Subcutaneous adipose tissue (tissue), 4 donors: ENCODE data around the gene SH3BP2. TPM values are rescaled to one million over a fixed set of nuclear protein-coding genes. Genes with fewer than 3 reads are reported as not detected.

ENCODE experiments used
- total RNA-seq, 4 donors: library from RNA; depleted of rRNA; stranded (reverse); fragments of >200 nt; gene quantifications; one replicate each; pipeline ENCODE4 v1.1.0, GENCODE V29; 2016
- TF ChIP-seq, protein P1 (sequence below): fragments of 450-650 bp; IDR thresholded peaks from one replicate; pipeline ENCODE4 v1.5.1; 2016; ENCODE audit warnings: low read depth, mild to moderate bottlenecking, control low read depth, antibody characterized with exemption, moderate library complexity

Gene SH3BP2
- total RNA-seq, 4 donors from 2014 or later, result 23.5 to 52.7 (median 43.7) TPM

DNA sequence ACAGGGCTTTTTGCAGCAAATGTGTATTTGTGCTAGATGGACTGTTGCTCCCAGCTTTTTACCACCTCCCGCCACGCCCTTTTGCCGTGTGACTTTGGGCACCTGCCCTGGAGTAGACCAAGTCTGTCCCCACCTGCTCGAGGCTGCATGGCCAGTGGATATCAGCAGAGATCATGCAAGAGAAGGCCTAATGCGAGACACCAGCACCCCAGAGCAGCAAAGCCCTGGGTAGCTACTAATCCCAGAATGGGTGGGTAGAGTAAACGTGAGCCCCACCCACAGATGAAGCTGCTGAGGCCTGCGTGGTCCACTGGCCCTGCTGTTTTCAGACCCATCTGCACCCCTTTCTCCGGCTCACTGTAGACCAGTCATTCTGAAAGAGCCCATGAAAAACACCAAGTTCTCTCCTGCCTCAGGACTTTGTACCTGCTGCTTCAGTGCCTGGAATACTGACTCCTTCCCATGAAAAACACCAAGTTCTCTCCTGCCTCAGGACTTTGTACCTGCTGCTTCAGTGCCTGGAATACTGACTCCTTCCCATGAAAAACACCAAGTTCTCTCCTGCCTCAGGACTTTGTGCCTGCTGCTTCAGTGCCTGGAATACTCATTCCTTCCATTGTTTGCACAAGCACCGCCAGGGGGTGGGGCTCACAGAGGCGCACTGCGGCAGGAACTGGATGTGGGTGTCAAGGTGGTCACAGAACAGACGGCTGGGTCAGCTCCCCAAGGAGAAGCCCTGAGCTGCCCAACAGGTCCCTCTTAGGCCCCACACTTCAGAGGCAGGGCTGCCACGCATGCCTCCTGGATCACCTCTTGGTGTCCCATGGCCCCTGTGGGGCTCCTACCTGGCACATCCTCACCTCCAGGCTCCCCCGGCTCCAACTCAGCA, 31.6 kb upstream of the SH3BP2 start:
- TF ChIP-seq, protein P1, sequence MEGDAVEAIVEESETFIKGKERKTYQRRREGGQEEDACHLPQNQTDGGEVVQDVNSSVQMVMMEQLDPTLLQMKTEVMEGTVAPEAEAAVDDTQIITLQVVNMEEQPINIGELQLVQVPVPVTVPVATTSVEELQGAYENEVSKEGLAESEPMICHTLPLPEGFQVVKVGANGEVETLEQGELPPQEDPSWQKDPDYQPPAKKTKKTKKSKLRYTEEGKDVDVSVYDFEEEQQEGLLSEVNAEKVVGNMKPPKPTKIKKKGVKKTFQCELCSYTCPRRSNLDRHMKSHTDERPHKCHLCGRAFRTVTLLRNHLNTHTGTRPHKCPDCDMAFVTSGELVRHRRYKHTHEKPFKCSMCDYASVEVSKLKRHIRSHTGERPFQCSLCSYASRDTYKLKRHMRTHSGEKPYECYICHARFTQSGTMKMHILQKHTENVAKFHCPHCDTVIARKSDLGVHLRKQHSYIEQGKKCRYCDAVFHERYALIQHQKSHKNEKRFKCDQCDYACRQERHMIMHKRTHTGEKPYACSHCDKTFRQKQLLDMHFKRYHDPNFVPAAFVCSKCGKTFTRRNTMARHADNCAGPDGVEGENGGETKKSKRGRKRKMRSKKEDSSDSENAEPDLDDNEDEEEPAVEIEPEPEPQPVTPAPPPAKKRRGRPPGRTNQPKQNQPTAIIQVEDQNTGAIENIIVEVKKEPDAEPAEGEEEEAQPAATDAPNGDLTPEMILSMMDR, result no peak

GRCh38 chr4:2762048-2762447, 30.8 kb upstream of the SH3BP2 start:
- TF ChIP-seq, protein P1, result no peak

- TF ChIP-seq, protein P1, result no peak
Measured at GRCh38 chr4:2763511-2763967, 29.3 kb upstream of the SH3BP2 start.

- TF ChIP-seq, protein P1, result no peak
Measured at GRCh38 chr4:2765832-2766526, 26.9 kb upstream of the SH3BP2 start.

DNA sequence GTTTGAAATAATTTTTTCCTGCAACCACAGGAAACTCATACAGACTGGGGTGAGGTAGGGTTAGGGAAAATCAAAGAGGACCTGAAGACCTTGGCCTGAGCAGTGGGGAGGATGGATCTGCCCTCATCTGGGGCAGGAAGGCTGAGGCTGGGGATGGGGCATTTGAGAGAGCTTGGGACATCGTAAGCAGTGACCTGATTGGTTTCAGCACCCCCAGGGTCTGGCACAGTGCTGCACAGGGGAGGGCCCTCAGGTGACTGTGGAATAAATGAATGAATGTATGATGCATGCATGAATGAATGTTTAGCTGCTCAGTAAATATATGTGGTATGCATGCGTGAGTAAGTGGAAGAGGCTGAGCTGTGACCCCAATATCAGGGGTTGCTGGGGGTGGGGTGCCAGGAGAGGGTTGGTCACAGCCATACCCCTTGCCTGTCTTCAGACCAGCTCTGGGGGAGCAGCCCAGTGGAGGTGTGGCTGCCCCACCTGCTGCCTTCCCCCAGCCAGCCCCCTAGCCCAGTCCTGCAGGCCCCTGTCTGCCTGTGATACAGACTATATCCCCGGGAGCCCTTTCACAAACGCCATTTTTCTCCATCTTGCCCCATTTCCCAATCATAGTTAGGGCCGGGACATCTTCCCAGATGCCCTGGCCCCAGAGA, 25.7 kb upstream of the SH3BP2 start:
- TF ChIP-seq, protein P1, result no peak

- TF ChIP-seq, protein P1, result no peak
Measured at GRCh38 chr4:2767705-2768074, 25.2 kb upstream of the SH3BP2 start.

GRCh38 chr4:2768124-2768523, 24.8 kb upstream of the SH3BP2 start:
- TF ChIP-seq, protein P1, result no peak
